HG03432 (cell line): ENCODE measurements around the gene PRDM11.

Experiments
- ATAC-seq: cut with Tn5 transposase; IDR thresholded peaks from one replicate; pipeline ENCODE4 v1.9.1; 2021; ENCODE audit warnings: mild to moderate bottlenecking, moderate library complexity; ENCODE audit not compliant: unreplicated experiment

PRDM11 gene

DNA sequence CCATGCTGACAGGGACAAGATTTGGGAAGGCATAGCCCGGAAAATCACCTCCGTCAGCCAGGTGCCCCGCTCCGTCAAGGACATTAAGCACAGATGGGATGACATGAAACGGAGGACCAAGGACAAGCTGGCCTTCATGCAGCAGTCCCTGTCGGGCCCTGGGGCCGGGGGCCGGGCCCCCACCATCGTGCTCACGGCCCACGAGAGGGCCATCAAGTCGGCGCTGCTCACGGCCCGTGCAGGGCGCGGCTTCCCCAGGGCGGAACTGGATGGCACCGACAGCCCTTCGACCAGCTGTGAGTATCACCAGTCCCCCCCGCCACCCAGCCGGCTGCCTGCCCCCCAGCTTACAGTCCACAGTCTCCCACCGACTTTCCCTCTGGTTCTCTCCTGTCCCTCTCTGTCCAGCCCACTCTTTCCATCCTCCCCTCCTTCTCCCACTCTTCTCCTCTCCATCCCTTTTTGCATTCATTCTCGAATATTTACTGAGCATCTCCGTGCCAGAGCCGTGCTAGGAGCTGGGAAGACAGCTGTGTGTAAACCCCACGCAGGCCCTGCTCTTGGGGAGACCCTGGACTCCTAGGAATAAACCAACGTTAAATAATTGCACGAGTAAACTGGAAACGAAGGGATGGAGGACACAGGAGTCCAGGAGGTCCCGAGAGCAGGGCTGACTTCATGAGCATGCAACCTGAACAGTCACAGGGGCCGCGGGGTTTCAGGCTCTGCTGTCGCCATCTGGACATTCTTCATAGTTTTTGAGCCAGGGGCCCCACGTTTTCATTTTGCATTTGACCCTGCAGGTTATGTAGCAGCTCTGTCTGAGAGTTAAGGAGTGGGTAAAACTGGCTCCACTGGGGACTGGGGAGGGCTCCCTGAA is 62.8 kb downstream of the PRDM11 start:
- no peak for ATAC-seq

DNA sequence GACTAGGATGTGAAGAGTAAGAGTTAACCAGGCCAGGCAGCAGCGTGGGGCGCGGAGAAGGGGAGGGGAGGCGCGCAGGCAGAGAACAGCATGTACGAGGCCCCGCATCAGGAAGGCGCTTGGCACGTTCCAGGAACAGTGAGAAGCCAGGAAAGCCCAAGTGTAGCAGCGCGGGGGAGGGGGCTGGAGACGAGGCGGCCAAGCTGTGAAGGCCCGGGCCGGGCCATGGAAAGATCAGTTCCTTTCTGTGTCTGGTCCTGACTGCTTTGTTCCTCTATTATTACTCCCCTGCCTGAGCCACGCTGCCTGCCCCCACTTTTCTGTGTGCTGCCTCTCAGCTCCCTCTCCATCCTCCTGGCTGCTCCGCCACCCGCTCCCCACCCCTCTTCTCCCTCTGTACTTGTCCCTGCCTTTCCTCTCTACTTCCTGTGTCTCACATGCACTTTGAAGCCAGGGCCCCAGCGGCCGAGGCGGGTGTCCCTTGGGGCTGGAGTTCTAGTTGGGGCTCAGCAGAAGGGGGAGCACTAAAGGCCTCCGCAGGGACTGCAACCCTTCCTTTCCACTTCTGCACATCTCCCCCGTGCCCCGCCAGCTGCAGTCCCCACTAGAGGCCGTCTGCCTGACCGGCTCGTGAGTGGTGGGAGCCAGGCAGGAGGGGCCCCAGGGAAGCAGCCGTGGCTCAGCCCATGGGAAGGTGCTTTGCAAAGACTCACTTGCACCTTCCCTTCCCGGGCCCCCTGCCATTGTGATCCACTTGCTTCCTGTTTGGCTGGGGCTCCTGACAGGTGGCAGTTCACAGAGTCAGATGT is 63.7 kb downstream of the PRDM11 start:
- ATAC-seq: no peak

DNA sequence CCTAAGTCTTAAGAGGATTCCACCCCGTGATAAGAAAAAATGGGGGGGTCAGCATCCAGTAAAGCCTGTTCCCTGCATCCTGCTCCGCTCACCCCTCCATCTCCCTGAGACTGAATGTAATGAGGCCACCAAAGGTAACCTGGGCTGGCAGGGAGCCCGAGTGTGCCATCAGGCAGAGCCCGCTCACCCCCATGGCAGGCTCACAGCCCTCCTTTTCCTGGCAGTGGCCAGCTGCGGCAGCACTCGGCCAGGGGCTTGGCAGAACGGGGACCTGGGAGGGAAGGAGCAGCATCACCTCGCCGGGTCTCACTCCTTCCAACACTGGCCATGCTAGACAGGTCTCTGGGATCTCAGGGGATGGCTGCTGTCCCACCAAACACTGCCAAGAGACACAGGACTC is 64.4 kb downstream of the PRDM11 start:
- ATAC-seq: no peak

DNA sequence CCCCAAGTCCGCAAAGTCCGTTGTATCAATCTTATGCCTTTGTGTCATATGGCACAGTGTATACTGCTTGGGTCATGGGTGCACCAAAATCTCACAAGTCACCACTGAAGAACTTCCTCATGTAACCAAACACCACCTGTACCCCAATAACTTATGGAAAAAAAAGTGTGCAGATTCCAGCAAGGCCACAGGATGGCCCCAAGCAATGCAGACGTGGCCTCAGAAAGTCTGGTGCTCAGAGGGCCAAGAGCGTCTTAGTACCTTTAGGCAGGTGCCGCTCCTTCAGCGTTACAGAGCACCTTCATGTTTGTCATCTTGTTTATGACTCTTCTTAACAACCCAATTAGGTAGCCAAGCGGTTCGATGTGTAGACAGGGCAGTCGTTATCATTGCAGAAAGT is 65.3 kb downstream of the PRDM11 start:
- no peak for ATAC-seq

DNA sequence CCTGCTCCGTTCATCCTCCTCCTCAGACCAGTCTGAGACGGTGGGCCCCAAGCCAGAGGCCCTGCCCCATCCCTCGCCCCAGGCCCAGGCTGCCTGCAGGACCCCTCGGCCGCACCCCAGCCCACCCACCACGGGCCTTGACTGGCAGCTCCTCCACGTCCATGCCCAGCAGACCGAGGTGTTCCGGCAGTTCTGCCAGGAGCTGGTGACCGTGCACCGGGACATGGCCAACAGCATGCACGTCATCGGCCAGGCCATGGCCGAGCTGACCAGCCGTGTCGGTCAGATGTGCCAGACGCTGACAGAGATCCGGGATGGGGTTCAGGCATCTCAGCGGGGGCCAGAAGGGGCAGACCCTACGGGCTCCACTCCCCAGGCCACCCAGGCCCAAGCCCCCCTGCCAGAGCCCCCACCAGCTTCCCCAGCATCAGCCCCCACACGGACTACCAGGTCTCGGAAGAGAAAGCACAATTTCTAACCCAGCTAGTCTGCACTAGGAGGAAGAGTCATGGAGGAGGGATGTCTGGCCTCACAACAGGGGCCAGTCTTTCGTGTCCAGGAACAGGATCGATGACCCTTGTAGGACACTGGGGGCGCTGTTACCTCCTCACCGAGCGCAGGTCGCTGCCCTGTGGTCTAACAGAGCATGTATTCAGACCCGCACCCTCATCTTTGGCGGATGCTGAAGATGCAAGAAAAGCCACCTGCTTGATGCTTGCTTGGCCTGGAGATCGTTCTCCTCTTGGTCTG is 66.3 kb downstream of the PRDM11 start:
- no peak for ATAC-seq

DNA sequence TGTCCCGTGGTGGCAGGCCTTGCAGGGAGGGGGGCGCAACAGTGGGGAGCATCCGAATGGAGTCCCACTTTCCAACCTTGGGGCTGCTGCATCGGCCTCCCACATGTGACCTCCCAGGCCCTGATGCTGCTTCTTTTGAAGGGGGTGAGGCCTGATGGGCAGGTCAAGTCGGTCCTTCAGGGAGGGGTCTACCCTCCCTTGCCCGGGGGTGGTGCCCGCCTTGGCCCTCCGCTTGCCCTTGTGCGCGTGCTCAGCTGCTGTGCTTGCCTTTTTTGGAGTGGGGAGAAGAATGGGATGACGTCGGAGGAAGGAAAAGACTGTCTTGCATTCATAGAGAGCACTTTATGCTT is 66.9 kb downstream of the PRDM11 start:
- no peak for ATAC-seq

DNA sequence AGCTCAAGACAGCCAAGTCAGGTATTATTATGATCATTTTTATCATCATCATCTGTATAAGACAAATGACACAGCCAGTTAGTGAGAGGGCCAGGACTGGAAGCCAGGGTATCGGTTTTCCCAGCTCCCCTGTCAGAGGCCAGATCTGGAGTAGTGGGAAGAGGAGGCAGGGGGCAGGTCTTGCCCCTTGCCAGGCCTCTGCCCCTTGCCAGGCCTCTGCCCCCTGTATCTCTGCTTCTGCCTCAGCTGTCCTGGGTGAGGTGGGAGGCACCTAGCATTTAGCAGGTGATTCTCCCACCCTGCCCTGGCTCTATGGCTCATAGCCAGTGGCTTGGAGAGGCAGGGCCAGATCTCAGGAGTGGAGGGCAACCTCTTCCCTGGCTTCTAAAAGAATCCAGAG is 67.3 kb downstream of the PRDM11 start:
- no peak for ATAC-seq

DNA sequence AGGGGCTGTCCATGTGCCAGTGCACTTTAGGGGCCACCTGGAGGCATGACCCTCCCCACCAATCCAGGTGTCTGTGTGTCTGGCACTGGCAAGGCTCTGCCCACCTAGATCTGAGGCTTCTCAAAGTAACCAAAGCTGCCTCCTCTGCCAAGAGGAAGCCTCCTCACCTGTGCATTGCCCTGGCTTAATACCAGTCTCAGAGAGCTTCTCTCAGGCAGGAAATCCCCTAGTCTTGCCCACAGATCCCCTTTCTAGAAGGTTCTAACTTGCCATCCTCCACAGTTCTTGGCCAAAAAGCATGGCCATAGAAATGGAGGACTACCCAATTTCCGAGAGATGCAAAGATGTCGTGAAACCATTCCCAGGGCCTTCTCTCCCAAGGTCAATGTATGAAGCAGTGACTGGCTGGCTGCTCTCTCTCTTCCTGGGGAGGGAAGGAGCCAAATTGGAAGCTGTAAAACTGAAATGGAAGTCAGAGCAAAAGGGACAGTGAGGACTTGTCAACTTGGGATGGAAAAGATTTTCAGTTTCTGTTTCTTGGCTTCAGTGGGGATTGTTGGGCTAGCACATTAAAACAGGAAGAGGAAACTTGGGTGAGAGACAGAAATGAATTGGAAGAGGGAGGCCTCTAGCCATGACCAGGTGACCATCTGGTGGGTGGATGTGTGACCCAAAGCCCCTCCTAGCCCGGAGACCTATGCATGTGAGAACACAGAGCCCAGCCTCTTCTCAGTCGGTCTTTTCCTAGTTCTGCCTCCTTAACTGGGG is 68.8 kb downstream of the PRDM11 start:
- no peak for ATAC-seq

DNA sequence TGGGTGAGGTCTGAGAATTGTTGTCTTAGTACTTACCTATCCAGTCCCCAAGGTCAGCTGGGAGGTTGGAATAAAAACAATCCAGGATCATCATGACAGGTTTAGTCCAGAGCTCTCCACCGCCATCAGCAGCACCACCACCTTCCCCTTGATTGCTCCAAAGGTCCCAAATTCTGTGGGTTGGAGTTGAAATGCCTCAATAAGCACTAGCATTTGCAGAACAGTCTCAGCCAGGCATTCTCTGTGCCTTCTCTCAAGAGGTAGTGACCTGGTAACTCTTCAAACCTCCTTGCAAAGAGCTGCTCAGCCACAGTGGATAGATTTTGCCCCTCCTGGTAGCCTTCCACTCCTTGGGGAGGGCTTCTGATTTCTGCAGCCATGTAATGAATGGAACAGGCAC is 69.6 kb downstream of the PRDM11 start:
- no peak for ATAC-seq

DNA sequence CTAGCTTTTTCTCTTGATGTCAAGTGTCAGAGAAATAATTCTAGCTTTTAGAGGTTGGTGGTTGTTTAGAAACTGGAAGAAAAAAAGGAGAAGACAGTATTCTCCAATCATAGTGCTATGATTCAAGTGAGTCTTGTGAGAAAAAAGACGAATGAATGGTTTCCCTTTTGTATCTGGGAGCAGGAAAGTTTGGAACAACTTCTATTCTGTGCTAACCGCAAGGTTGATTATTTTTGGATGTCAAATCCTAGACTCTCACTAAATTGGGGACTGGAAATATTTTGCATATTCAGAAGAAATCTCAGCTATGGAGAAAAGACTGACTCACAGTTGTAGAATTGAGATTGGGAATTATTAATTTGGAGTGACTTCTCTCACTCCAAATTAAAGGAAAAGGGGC is 70.5 kb downstream of the PRDM11 start:
- no peak for ATAC-seq

DNA sequence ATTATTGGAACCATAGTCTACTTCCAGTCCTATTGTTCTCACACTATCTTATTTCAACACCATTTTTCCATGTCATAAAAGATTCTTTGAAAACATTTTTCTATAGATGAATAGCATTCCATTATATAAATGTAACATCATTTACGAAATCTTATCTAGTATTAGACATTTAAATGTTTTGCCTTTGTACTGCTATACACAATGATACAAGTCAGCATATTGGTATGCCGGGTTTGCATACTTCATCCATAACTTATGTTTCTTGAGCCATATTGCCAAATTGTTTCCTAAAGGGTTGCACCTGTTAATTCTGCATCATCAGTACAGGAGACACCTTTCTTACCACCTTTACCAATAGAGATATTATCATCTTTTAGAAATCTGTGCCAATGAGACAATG is 71.6 kb downstream of the PRDM11 start:
- no peak for ATAC-seq

DNA sequence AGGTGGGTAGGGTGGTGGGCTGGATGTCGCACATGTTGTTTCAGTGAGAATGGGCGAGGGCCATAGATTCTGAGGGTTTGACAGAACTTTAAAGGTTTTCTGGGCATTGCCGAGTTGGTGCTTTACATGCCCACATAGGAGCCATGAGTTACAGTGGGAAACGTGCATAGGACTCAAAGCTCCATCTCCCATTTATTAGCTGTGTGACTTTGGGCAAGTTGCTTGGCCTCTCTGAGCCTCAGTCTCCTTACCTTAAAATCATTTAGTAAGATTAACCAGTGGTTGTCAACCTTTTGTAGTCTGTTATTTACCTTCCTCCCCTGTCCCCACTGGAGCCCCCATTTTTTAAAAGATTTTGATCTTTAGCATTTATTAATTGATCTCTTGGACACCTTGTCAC is 72.3 kb downstream of the PRDM11 start:
- ATAC-seq: no peak

DNA sequence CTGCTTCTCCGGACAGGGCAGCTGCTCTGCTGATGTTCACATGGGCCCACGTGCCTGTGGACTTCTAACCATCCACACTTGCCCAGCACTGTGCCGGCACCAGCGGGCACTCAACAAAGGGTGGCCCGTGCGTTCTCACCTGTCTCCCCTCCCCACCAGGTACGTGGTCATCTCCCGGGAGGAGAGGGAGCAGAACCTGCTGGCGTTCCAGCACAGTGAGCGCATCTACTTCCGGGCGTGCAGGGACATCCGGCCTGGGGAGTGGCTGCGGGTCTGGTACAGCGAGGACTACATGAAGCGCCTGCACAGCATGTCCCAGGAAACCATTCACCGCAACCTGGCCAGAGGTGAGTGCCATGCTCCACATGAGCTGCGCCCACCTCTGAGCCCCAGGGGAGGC is 73.0 kb downstream of the PRDM11 start:
- no peak for ATAC-seq

DNA sequence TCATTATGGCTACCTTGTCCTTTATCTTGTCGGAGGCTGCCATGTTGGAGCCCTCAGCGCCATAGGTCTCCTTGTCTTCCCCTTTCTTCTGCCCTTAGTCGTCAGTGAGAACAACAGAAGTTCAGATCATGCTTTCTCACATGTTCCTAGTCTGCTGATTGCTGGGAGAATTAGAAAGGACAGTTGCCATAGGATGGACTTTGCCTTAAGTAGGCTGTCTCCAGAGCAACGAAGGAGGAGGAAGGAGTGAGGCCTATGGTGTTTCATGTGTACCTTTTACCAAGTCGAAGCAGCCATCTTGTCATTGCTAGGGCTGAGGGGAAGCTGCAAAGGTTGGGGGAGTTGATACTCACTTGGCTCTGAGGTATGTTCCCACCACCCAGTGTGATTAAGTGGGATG is 77.1 kb downstream of the PRDM11 start:
- no peak for ATAC-seq

DNA sequence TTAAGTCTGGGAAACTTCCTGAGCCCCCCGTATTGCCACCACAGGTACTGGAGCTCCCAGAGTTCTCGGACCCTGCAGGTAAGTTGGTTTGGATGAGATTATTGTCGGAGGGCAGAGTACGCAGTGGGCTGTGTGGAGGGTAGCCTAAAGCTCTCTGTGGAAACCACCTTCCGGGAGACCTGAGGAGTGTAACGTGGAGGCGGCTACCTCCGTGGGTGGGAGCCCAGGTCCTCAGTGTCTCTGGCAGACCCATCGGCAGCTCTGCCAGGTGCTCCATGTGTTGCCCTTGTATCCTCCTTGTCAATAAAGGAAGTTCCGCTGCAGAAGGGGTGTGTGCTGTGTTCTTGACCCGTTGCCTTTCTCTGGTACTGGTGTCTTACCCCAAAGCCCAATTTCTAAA is 78.3 kb downstream of the PRDM11 start:
- no peak for ATAC-seq

DNA sequence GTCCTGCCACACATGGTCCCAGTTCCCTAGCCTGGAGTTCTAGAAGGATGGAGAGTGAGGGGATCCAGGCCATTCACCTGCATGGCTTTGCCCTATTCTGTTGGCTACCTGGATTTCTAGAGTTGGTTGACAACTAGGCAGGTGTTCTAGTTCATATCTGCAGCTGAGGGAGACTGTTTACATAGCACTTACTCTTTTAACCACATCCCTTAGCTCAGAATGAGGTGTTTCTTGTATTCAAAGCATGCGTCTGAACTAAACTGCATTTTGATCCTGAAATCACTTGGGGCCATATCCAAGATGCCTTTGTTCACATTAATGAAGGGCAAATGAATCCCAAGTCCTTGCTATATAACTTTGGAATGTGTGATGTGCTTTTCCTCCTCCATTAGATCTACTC is 78.8 kb downstream of the PRDM11 start:
- ATAC-seq: no peak

DNA sequence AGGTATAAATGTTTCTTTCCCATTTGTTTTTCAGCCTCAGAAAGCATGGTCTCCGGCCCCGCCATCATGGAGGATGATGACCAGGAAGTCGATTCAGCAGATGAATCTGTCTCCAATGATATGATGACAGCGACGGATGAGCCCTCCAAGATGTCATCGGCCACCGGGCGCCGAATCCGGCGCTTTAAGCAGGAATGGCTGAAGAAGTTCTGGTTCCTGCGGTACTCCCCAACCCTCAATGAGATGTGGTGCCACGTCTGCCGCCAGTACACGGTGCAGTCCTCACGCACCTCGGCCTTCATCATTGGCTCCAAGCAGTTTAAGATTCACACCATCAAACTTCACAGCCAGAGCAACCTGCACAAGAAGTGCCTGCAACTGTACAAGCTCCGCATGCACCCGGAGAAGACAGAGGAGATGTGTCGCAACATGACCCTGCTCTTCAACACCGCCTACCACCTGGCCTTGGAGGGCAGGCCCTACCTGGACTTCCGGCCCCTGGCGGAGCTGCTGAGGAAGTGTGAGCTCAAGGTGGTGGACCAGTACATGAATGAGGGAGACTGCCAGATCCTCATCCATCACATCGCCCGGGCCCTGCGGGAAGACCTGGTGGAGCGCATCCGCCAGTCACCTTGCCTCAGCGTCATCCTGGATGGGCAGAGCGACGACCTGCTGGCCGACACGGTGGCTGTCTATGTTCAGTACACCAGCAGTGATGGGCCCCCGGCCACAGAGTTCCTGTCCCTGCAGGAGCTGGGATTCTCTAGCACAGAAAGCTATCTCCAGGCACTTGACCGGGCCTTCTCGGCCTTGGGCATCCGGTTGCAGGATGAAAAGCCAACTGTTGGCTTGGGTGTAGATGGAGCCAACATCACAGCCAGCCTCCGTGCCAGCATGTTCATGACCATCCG is 79.8 kb downstream of the PRDM11 start:
- ATAC-seq: no peak

DNA sequence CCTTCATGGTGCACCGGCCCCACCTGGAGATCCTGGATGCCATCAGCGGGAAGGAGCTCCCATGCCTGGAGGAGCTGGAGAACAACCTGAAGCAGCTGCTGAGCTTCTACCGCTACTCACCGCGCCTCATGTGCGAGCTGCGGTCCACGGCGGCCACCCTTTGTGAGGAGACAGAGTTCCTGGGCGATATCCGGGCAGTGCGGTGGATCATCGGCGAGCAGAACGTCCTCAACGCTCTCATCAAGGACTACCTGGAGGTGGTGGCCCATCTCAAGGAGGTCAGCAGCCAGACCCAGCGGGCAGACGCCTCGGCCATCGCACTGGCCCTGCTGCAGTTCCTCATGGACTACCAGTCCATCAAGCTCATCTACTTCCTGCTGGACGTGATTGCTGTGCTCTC is 80.5 kb downstream of the PRDM11 start:
- ATAC-seq: no peak

DNA sequence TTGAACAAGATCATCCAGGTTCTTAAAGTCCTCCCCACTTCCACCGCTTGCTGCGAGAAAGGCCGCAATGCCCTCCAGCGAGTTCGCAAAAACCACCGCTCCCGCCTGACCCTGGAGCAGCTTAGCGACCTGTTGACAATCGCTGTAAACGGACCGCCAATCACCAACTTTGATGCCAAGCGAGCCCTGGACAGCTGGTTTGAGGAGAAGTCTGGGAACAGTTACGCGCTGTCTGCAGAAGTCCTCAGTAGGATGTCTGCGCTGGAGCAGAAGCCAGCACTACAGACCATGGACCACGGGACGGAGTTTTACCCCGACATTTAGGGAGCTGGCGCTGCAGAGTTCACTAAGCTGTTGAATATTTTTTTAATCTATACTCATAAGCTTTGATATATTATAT is 81.4 kb downstream of the PRDM11 start:
- no peak for ATAC-seq
